Astrocyte of the spinal cord (primary cell): ENCODE data around the gene HNMT.
"Not testable (repeated sequence)": the region's sequence is repeated elsewhere in the genome, so short reads cannot be mapped to it uniquely, and the experiment has no call there.

Experiments used
- DNase-seq: peaks from one replicate; pipeline ENCODE4 v3.0.0; 2011; ENCODE audit warnings: low read depth, low spot score
- H3K4me3 ChIP-seq: 2 replicates; pipeline ENCODE4 v1.5.1; 2011; ENCODE audit warnings: low read depth, mild to moderate bottlenecking, low read length, moderate library complexity
- in situ Hi-C: cut with HindIII; loops from 2 replicates; pipeline ENCODE4 v1.10.0; 2017; ENCODE audit warnings: low sequenced_read_pairs
- TF ChIP-seq, protein P1 (sequence below): IDR thresholded peaks from 2 replicates; pipeline ENCODE4 v1.5.1; 2012; ENCODE audit warnings: low read depth, mild to moderate bottlenecking, low read length, inconsistent platforms

Gene HNMT

DNA sequence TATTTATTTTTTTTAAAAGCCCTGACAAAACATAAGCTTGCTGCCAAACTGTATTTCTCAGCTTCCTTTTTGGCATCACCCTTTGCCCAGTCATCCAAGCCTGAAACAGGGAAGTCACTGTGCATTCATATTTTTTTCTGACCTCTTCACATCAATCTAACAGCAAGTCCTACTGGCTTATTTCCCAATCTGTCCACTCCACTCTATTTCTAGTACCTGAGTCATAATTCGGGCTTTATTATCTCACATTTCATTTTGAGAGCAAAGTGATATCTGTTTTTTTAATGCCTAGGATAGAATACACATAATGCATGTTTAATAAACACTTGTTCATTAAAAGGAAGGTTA, 5.1 kb downstream of the HNMT start:
- H3K4me3 ChIP-seq = no peak overlapping the region
- peak; percentile 91 for DNase-seq
- in situ Hi-C loops = no loop called here
- TF ChIP-seq, protein P1, sequence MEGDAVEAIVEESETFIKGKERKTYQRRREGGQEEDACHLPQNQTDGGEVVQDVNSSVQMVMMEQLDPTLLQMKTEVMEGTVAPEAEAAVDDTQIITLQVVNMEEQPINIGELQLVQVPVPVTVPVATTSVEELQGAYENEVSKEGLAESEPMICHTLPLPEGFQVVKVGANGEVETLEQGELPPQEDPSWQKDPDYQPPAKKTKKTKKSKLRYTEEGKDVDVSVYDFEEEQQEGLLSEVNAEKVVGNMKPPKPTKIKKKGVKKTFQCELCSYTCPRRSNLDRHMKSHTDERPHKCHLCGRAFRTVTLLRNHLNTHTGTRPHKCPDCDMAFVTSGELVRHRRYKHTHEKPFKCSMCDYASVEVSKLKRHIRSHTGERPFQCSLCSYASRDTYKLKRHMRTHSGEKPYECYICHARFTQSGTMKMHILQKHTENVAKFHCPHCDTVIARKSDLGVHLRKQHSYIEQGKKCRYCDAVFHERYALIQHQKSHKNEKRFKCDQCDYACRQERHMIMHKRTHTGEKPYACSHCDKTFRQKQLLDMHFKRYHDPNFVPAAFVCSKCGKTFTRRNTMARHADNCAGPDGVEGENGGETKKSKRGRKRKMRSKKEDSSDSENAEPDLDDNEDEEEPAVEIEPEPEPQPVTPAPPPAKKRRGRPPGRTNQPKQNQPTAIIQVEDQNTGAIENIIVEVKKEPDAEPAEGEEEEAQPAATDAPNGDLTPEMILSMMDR = no peak

DNA sequence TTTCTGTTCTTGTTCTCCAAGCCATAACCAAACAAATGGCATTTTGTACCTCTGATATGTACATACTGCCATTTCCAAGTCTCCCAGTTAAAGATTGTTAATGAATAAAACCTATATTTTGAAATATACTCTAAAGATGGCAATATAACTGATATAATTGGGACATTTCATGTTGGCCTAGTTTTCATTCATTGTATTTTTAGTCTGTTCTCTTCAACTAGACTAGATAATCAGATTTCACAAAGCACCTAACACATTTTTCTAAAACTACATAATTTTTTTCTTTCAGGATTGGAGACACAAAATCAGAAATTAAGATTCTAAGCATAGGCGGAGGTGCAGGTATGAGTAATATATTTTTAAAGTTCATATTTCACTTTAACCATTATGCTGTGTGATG, 5.6 kb downstream of the HNMT start:
- in situ Hi-C loops = no loop called here
- TF ChIP-seq, protein P1 = no peak
- no peak for DNase-seq
- H3K4me3 ChIP-seq = no peak overlapping the region

DNA sequence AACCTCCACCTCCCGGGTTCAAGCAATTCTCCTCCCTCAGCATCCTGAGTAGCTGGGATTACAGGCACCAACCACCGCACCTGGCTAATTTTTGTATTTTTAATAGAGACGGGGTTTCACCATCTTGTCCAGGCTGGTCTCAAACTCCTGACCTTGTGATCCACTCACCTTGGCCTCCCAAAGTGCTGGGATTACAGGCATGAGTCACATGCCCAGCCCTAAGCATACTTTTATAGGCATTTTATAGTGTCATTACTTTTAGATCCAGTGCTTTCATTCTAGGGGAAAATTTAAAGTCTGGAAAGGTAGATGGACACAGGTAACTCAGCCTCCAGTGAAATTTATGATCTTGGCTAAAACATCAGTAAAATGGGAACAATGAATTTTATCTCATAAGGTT, 7.0 kb downstream of the HNMT start:
- DNase-seq, in situ Hi-C loops, H3K4me3 ChIP-seq: not testable (repeated sequence)

DNA sequence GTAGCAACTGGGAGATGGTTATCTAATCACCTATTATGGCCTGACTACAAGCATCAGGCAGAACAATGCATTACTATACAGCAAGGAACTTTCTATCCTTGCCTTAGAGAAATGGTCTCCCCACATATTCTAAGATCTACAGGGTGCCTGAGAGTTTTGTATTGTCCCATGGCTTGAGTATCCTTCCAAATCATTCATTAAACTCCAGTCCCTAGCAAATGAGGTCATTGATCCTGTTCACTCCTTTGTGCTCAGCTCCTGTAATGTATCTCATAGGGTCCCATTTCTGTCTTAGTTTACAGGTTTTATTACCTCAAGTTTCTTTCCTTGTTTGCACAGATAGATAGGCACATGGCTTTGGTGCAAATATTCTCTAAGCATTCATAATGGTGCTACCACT, 9.0 kb downstream of the HNMT start:
- DNase-seq = no peak
- TF ChIP-seq, protein P1 = no peak
- no peak overlapping the region for H3K4me3 ChIP-seq
- in situ Hi-C loops = no loop called here

DNA sequence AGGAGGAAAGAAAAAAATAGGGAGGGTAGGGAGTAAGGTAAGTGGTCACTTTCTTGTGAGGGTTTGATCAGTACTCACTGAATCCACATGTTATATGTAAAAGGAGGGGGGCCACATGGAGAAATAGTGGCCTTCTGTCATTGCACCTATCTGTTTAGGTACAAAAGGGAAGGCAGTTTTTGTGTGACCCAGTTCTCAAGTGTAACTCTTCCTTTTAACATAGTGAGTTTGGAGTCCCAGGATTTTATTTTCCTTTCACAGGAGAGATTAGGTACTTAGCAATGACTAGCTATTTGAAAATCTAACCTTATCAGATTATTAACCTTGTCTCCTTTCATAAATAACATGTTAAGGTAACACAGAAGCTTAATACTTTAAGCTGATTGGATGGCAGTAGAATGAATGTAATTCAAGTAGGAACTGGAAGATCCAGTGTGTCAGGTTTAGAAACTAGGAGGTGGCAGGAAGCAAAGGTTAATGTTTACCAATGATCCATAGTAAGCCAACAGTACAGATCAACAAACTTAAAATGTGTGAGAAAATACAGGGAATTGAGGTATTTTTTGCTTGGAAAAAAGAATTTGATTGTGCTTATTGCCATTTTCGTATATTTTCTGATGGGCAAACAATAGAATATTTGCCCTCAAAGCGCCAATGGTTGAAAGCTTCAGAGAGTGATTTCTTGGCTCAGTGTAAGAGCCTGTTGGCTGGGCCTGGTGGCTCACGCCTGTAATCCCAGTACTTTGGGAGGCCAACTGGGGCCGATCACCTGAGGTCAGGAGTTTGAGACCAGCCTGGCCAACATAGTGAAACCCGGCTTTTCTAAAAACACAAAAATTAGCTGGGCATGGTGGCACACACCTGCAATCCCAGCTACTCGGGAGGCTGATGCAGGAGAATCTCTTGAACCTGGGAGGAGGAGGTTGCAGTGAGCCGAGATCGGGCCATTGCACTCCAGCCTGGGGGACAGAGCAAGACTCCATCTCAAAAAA, 11.3 kb downstream of the HNMT start:
- in situ Hi-C loops = no loop called here
- TF ChIP-seq, protein P1 = no peak
- no peak for DNase-seq
- no peak overlapping the region for H3K4me3 ChIP-seq

DNA sequence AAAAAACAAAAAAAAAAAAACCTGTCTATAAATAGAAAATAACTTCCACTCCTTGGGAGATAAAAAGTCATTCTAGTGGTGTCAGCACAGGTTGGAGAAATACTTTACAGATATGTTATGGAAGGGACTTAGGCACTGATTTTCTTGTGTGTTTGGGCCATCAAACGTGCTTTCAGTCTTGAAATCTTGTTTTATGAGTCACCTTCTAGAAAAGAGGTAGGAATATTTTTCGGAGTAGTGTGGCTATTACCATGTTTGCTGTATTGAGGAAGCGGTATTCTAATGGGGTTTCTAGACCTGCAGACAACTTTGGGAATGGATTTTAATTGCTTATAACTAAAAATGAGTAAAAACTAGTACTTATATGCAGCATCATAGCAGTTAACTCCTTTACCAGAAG, 12.0 kb downstream of the HNMT start:
- TF ChIP-seq, protein P1 = no peak
- in situ Hi-C loops = no loop called here
- no peak for DNase-seq
- no peak overlapping the region for H3K4me3 ChIP-seq

DNA sequence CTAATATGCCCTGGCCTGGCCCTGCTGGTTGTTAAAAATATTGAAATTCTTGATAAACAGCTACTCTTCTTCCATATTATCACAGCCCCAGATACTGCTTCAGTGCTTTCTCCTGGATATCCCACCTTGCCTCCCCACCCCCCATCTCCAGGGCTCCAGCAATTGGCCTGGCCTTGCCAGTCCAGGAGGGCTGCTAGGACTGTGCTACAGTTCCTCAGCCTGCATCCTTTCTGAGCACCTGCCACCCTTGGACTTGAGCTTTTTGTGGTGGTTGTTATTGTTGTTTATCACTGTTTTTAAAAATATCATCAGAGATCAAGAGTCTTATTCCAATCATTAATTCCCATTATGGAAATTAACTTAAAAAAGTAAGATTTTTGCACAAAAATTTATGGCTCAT, 13.5 kb downstream of the HNMT start:
- TF ChIP-seq, protein P1 = no peak
- no peak for DNase-seq
- no peak overlapping the region for H3K4me3 ChIP-seq
- in situ Hi-C loops = no loop called here
